ENCODE measurements around the gene CFAP52. TPM values are rescaled to one million over a fixed set of nuclear protein-coding genes. Genes with fewer than 3 reads are reported as not detected.

Gene CFAP52
- total and polyA plus RNA-seq, 2 of the 8 experiments (the other 6 are each of a cell fraction or from before 2014, with no cell fraction given), result 0.11 TPM; not detected in 1

DNA sequence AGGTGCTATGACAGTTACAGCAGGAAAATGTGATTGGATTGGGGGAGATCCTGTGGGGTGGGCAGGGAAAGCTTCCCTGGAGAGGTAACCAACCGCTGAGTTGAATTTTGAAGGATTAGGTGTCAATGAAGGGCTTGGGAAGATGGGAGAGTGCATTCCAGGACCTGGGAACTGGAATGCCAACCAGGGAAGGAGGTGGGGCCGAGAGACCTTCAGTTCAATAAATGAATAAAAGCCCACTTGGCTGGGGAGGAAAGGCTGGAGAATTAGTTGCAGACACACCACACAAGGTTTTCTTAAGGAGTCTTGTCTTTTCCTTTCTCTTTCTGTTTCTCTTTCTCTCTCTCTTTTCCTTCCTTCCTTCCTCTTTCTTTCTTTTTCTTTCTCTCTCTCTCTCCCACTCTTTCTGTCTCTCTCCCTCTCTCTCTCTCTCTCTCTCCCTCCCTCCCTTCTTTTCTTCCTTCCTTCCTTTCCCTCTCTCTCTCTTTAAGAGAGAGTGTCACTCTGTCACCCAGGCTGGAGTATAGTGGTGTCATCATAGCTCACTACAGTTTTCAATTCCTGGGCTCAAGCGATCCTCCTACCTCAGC, 72.2 kb downstream of the CFAP52 start:
- no peak overlapping the region for H3K9ac ChIP-seq (replicated peaks in 1 of 4; ENCODE audit: extremely low read depth in 1 of 4, low read depth in 3 of 4, low read length in 3 of 4)
- H4K91ac ChIP-seq (replicated peaks; ENCODE audit: insufficient read length, low read length), result no peak overlapping the region
- DNase-seq (ENCODE audit: low read depth in 1 of 2, low spot score in 2 of 2) (no peak), FAIRE-seq (peak; percentile 19)
- no peak overlapping the region for H4K8ac ChIP-seq (ENCODE audit: extremely low read depth, insufficient read depth, low read length)
- H3K56ac ChIP-seq (replicated peaks; ENCODE audit: insufficient read length, low read depth, low read length), result no peak overlapping the region
- TF ChIP-seq CREB1 (IDR thresholded peaks at IDR 0.05), result no peak
- TF ChIP-seq TEAD4 (IDR thresholded peaks at IDR 0.05; ENCODE audit: low read depth, low read length), result 0 out of 2 replicates have a peak, but pooled peaks have one; percentile 30
- peak overlapping the region in 1 of 4 experiments; percentile 25; a peak in 1 of 8 replicates for H3K4me3 ChIP-seq (ENCODE audit: extremely low read depth in 1 of 4, insufficient read depth in 2 of 4, low read depth in 3 of 4, low read length in 4 of 4)
- H2BK5ac ChIP-seq (ENCODE audit: low read depth, low read length), result no peak overlapping the region
- H3K9me3 ChIP-seq (ENCODE audit: insufficient read depth in 2 of 2, low read depth in 1 of 2, low read length in 1 of 2), result no peaks in the 10 kb centered on the region
- peak overlapping the region; percentile 19 to 61; a peak in 3 of 4 replicates for H3K4me2 ChIP-seq (ENCODE audit: insufficient read depth in 1 of 2, low read depth in 2 of 2, low read length in 2 of 2)
- H3K36me3 ChIP-seq (ENCODE audit: control insufficient read depth in 2 of 4, insufficient read depth in 4 of 4, low read length in 3 of 4), result no peaks in the 10 kb centered on the region
- H3K18ac ChIP-seq (ENCODE audit: extremely low read depth, low read length), result no peak overlapping the region
- CTCF ChIA-PET (ENCODE audit: partially characterized antibody), result interaction anchor here (0.7 kb wide), 2 partner anchors 26 to 60 kb away, joined by 3 to 4 read pairs; no protein-coding TSS in a partner anchor
- no peak overlapping the region for H3K4ac ChIP-seq (replicated peaks; ENCODE audit: insufficient read length, low read depth, low read length)
- no peak overlapping the region for H2AK5ac ChIP-seq (ENCODE audit: low read depth, low read length)
- POLR2A ChIA-PET (ENCODE audit: partially characterized antibody), result interaction anchor here (0.7 to 1.1 kb wide), 3 partner anchors 10 to 52 kb away, joined by 3 to 4 read pairs (median 3); no protein-coding TSS in a partner anchor
- no peak overlapping the region for H3K23ac ChIP-seq (ENCODE audit: insufficient read length)
- 27% methylated on average over 2 of the region's 3 CpGs; no CpG with 5 or more reads in 1 of the 2 experiments for WGBS, 2 experiments (ENCODE audit: extremely low coverage in 1 of 2, insufficient coverage in 1 of 2, insufficient read length in 1 of 2, insufficient replicate concordance in 2 of 2, low coverage in 1 of 2, low lambda C conversion rate in 2 of 2, missing lambda C conversion rate in 1 of 2)
- peaks cover 4 to 40% of the 10 kb centered on the region in 2 experiments; a peak in 3 of 4 replicates for H3K79me2 ChIP-seq (ENCODE audit: control insufficient read depth in 1 of 2, insufficient read depth in 2 of 2, low read length in 2 of 2)
- H2BK120ac ChIP-seq (replicated peaks; ENCODE audit: low read depth, low read length), result no peak overlapping the region
- H3K23me2 ChIP-seq (ENCODE audit: low read depth, low read length), result peaks cover 16% of the 10 kb centered on the region
- no peak overlapping the region for H2BK15ac ChIP-seq (ENCODE audit: low read length)
- no peak overlapping the region for H2BK12ac ChIP-seq (ENCODE audit: low read depth, low read length)
- peaks cover 1 to 18% (median 6%) of the 10 kb centered on the region in 4 experiments; a peak in 5 of 7 replicates for H3K4me1 ChIP-seq (replicated peaks in 1 of 4; ENCODE audit: control insufficient read depth in 3 of 4, insufficient read depth in 4 of 4, low read length in 3 of 4)
- H3K27me3 ChIP-seq (replicated peaks in 1 of 4; ENCODE audit: control insufficient read depth in 3 of 4, extremely low read depth in 1 of 4, insufficient read depth in 3 of 4, low read length in 3 of 4), result peaks cover 0 to 12% (median 8%) of the 10 kb centered on the region in 4 experiments; a peak in 6 of 7 replicates
- peaks cover 2% of the 10 kb centered on the region; the same call in 1 of the 2 replicates for H3K79me1 ChIP-seq (ENCODE audit: low read depth, low read length)
- H4K20me1 ChIP-seq (replicated peaks in 1 of 2; ENCODE audit: control insufficient read depth in 1 of 2, insufficient read depth in 2 of 2, low read length in 2 of 2), result peaks cover 2 to 8% of the 10 kb centered on the region in 2 experiments
- H3K27ac ChIP-seq (ENCODE audit: low read depth, low read length), result no peak overlapping the region
- H4K5ac ChIP-seq (ENCODE audit: insufficient read length, low read depth, low read length), result no peak overlapping the region
- H2AFZ ChIP-seq (ENCODE audit: low read length), result no peak overlapping the region
- no peak overlapping the region for H2BK20ac ChIP-seq (ENCODE audit: low read length)
- no peak overlapping the region for H3K14ac ChIP-seq (ENCODE audit: insufficient read length)

Measured in H1 (cell line).